ENCODE measurements around the gene CCL24.
"Not testable (repeated sequence)": the region's sequence is repeated elsewhere in the genome, so short reads cannot be mapped to it uniquely, and the experiment has no call there.

GRCh38 chr7:75838281-75838930 lies 24.8 kb upstream of the CCL24 start:
- TF ChIP-seq, protein P1, sequence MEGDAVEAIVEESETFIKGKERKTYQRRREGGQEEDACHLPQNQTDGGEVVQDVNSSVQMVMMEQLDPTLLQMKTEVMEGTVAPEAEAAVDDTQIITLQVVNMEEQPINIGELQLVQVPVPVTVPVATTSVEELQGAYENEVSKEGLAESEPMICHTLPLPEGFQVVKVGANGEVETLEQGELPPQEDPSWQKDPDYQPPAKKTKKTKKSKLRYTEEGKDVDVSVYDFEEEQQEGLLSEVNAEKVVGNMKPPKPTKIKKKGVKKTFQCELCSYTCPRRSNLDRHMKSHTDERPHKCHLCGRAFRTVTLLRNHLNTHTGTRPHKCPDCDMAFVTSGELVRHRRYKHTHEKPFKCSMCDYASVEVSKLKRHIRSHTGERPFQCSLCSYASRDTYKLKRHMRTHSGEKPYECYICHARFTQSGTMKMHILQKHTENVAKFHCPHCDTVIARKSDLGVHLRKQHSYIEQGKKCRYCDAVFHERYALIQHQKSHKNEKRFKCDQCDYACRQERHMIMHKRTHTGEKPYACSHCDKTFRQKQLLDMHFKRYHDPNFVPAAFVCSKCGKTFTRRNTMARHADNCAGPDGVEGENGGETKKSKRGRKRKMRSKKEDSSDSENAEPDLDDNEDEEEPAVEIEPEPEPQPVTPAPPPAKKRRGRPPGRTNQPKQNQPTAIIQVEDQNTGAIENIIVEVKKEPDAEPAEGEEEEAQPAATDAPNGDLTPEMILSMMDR (IDR thresholded peaks at IDR 0.05): not testable (repeated sequence)
- not testable (repeated sequence) for TF ChIP-seq POLR2A (IDR thresholded peaks at IDR 0.05)

Measured in body of pancreas (tissue), 4 donors.